Measurements from ENCODE around the gene PTPN7. TPM values are rescaled to one million over a fixed set of nuclear protein-coding genes. Genes with fewer than 3 reads are reported as not detected.

Gene PTPN7
- total and polyA plus RNA-seq, 4 donors: 0.75 to 7.0 (median 1.7) TPM

DNA sequence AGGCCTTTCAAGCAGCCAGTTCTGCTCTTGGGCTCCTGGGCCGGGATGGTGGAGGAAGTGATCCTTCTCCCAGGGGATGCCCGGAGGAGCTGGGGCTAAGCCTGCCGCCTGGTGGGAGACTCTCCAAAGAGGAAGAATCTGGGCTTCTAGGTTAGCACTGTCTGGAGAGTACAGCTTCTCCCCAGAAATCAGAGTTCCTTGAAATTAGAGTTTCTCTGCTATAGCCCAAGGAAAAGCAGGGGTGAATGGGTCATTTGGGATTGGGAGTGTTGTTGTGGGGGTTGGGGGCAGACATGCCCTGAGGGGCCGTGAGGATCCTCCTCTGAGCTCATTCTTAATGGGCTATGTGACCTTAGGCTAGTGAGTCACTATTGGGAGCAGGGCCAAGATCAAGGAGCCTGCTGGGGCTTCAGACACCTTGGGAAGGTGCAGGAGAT is 39.7 kb upstream of the PTPN7 start:
- H3K4me3 ChIP-seq (ENCODE audit: low read depth in 1 of 3, low read length in 3 of 3): no peak overlapping the region
- no peak overlapping the region for H3K27ac ChIP-seq (ENCODE audit: low read depth in 1 of 2, low read length in 2 of 2)
- DNase-seq (ENCODE audit: low spot score): no peak
- H3K9ac ChIP-seq (ENCODE audit: low read depth in 1 of 2, low read length in 2 of 2): no peak overlapping the region
- no peaks in the 10 kb centered on the region for H3K4me1 ChIP-seq (ENCODE audit: control insufficient read depth in 4 of 4, insufficient read depth in 4 of 4, low read length in 3 of 4)
- H3K9me3 ChIP-seq (ENCODE audit: control insufficient read depth in 4 of 4, low read length in 3 of 4): no peaks in the 10 kb centered on the region
- H3K27me3 ChIP-seq (ENCODE audit: control insufficient read depth in 4 of 4, insufficient read depth in 4 of 4, low read length in 3 of 4): peaks cover 0 to 2% (median 0%) of the 10 kb centered on the region in 4 donors
- no peaks in the 10 kb centered on the region for H3K36me3 ChIP-seq (ENCODE audit: control insufficient read depth in 4 of 4, insufficient read depth in 3 of 4, low read depth in 1 of 4, low read length in 3 of 4)
- 81% methylated on average over 4 of the region's 4 CpGs for WGBS
- no peak for TF ChIP-seq JUND (IDR thresholded peaks at IDR 0.05)
- no peak for TF ChIP-seq HNF4G (IDR thresholded peaks at IDR 0.05)
- TF ChIP-seq TAF1 (conservative IDR thresholded peaks at IDR 0.05): no peak
- TF ChIP-seq, protein P1, sequence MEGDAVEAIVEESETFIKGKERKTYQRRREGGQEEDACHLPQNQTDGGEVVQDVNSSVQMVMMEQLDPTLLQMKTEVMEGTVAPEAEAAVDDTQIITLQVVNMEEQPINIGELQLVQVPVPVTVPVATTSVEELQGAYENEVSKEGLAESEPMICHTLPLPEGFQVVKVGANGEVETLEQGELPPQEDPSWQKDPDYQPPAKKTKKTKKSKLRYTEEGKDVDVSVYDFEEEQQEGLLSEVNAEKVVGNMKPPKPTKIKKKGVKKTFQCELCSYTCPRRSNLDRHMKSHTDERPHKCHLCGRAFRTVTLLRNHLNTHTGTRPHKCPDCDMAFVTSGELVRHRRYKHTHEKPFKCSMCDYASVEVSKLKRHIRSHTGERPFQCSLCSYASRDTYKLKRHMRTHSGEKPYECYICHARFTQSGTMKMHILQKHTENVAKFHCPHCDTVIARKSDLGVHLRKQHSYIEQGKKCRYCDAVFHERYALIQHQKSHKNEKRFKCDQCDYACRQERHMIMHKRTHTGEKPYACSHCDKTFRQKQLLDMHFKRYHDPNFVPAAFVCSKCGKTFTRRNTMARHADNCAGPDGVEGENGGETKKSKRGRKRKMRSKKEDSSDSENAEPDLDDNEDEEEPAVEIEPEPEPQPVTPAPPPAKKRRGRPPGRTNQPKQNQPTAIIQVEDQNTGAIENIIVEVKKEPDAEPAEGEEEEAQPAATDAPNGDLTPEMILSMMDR (IDR thresholded peaks at IDR 0.05; ENCODE audit: low read depth, low read length, missing input control): no peak
- no peak for TF ChIP-seq FOXA1 (IDR thresholded peaks at IDR 0.05)
- TF ChIP-seq, protein P2, sequence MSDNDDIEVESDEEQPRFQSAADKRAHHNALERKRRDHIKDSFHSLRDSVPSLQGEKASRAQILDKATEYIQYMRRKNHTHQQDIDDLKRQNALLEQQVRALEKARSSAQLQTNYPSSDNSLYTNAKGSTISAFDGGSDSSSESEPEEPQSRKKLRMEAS (IDR thresholded peaks at IDR 0.05): no peak
- TF ChIP-seq RAD21 (IDR thresholded peaks at IDR 0.05): no peak
- no peak for TF ChIP-seq NR2F2 (IDR thresholded peaks at IDR 0.05)
- TF ChIP-seq, protein P3, sequence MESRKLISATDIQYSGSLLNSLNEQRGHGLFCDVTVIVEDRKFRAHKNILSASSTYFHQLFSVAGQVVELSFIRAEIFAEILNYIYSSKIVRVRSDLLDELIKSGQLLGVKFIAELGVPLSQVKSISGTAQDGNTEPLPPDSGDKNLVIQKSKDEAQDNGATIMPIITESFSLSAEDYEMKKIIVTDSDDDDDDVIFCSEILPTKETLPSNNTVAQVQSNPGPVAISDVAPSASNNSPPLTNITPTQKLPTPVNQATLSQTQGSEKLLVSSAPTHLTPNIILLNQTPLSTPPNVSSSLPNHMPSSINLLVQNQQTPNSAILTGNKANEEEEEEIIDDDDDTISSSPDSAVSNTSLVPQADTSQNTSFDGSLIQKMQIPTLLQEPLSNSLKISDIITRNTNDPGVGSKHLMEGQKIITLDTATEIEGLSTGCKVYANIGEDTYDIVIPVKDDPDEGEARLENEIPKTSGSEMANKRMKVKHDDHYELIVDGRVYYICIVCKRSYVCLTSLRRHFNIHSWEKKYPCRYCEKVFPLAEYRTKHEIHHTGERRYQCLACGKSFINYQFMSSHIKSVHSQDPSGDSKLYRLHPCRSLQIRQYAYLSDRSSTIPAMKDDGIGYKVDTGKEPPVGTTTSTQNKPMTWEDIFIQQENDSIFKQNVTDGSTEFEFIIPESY (IDR thresholded peaks at IDR 0.05): no peak

DNA sequence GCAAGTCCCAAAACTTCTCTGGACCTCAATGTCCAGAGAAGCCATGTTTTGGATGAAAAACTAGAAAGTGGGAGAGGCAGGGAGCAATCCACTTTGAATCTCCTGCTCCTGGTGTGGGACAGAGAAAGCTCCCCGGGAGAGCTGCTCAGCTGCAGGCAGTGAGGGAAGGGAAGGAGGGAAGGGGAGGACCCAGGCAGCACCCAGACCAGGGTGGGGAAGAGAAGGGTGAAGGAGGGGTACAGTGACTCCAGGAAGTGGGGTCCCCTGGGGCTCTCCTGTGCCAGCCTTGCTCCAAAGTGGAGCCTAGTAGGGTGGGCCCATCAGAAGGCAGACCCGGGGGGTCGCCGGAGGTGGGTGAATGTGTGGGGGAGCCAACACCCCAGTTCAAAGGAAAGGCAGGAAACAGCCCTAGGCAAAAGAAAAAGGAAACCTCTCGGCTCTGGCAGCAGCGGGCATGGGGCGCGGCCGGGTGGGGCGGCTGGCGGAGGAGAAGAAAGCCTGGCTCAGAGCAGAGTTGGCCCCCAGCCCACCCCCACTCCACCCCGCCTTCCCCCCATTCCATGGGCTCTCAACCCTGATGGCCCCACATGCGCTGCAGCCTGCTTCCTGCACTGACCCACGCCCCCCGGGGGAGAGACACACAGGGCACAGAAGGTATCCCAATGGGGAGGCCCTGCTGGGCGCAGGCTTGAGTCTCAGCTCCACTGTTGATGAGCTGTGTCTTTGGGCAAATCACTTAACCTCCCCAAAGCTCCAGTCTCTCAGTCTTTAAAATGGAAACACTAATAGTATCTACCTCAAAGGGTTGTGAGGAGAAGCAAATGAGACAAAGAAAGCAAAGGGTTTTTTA is 38.9 kb upstream of the PTPN7 start:
- Histone ChIP-seq H3K9ac (ENCODE audit: low read depth in 1 of 2, low read length in 2 of 2) (no peak overlapping the region), H3K36me3 (ENCODE audit: control insufficient read depth in 4 of 4, insufficient read depth in 3 of 4, low read depth in 1 of 4, low read length in 3 of 4) (no peaks in the 10 kb centered on the region), H3K4me3 (ENCODE audit: low read depth in 1 of 3, low read length in 3 of 3) (no peak overlapping the region), H3K9me3 (ENCODE audit: control insufficient read depth in 4 of 4, low read length in 3 of 4) (no peaks in the 10 kb centered on the region), H3K27ac (ENCODE audit: low read depth in 1 of 2, low read length in 2 of 2) (no peak overlapping the region), H3K27me3 (ENCODE audit: control insufficient read depth in 4 of 4, insufficient read depth in 4 of 4, low read length in 3 of 4) (peaks cover 0 to 2% (median under 1%) of the 10 kb centered on the region in 4 donors), H3K4me1 (ENCODE audit: control insufficient read depth in 4 of 4, insufficient read depth in 4 of 4, low read length in 3 of 4) (no peaks in the 10 kb centered on the region)
- TF ChIP-seq TAF1 (conservative IDR thresholded peaks at IDR 0.05): no peak
- TF ChIP-seq, protein P4, sequence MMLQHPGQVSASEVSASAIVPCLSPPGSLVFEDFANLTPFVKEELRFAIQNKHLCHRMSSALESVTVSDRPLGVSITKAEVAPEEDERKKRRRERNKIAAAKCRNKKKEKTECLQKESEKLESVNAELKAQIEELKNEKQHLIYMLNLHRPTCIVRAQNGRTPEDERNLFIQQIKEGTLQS (IDR thresholded peaks at IDR 0.05): no peak
- no peak for TF ChIP-seq FOXA2 (IDR thresholded peaks at IDR 0.05)
- no peak for TF ChIP-seq SP1 (IDR thresholded peaks at IDR 0.05)
- TF ChIP-seq GABPA (IDR thresholded peaks at IDR 0.05 in 1 of 2, conservative IDR thresholded peaks at IDR 0.05 in 1 of 2): no peak
- TF ChIP-seq HNF4G (IDR thresholded peaks at IDR 0.05): no peak
- no peak for TF ChIP-seq FOXA1 (IDR thresholded peaks at IDR 0.05)
- TF ChIP-seq, protein P5, sequence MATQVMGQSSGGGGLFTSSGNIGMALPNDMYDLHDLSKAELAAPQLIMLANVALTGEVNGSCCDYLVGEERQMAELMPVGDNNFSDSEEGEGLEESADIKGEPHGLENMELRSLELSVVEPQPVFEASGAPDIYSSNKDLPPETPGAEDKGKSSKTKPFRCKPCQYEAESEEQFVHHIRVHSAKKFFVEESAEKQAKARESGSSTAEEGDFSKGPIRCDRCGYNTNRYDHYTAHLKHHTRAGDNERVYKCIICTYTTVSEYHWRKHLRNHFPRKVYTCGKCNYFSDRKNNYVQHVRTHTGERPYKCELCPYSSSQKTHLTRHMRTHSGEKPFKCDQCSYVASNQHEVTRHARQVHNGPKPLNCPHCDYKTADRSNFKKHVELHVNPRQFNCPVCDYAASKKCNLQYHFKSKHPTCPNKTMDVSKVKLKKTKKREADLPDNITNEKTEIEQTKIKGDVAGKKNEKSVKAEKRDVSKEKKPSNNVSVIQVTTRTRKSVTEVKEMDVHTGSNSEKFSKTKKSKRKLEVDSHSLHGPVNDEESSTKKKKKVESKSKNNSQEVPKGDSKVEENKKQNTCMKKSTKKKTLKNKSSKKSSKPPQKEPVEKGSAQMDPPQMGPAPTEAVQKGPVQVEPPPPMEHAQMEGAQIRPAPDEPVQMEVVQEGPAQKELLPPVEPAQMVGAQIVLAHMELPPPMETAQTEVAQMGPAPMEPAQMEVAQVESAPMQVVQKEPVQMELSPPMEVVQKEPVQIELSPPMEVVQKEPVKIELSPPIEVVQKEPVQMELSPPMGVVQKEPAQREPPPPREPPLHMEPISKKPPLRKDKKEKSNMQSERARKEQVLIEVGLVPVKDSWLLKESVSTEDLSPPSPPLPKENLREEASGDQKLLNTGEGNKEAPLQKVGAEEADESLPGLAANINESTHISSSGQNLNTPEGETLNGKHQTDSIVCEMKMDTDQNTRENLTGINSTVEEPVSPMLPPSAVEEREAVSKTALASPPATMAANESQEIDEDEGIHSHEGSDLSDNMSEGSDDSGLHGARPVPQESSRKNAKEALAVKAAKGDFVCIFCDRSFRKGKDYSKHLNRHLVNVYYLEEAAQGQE (IDR thresholded peaks at IDR 0.05): no peak
- no peak for TF ChIP-seq JUND (IDR thresholded peaks at IDR 0.05)
- TF ChIP-seq HNF4A (conservative IDR thresholded peaks at IDR 0.05): no peak
- no peak for TF ChIP-seq YY1 (IDR thresholded peaks at IDR 0.05)
- TF ChIP-seq, protein P2 (IDR thresholded peaks at IDR 0.05): no peak
- no peak for TF ChIP-seq EGR1 (IDR thresholded peaks at IDR 0.05; ENCODE audit: low read depth in 2 of 2)
- 73% methylated on average over 16 of the region's 16 CpGs for WGBS
- DNase-seq (ENCODE audit: low spot score): no peak

All from liver (tissue), 9 donors.